Measurements from ENCODE around the gene VCP. TPM values are rescaled to one million over a fixed set of nuclear protein-coding genes. Genes with fewer than 3 reads are reported as not detected.

Gene VCP
- total and polyA plus RNA-seq, 9 of the 15 experiments (the other 6 are each of a cell fraction or from before 2014, with no cell fraction given) = 7.1 to 257 (median 199) TPM

DNA sequence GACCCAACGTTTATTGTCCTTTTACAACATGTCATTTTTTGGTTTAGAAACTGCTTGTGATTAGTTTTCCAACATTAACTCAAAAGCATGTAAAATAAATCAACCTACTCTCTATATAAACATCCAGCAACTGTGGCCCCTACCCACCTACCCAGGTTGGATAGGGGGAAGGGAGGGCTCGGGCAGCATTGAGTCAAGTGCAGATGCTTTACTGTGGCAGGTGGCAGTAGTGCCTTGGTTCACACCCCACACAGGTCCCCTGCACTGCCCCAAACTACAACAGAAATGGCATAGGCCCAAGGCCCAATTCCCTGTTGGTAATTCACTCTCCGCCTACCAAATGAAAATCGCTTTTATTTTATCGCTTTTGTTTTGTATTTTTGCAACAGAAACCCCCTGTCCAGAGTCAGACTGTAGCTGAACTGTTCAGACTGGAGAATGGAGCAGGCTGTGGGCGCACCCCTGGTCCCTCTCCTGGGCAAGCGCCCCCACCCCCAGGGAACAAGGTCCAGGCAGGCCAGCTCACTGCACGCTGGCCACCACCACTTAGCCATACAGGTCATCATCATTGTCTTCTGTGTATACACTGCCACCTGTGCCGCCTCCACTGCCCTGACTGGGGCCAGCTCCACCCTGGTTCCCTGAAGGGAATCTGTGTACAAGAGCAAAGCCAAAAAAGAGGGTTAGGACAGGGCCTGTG is 15.7 kb downstream of the VCP start:
- H3K9me1 ChIP-seq (ENCODE audit: control insufficient read depth, insufficient read depth, low read length) = no peaks in the 10 kb centered on the region
- no peak overlapping the region for H3K4me2 ChIP-seq (ENCODE audit: insufficient read depth, low read length)
- in situ Hi-C loops (cut with MboI) = no loop called here
- no peak overlapping the region for H2AFZ ChIP-seq (ENCODE audit: low read depth, low read length)
- no peak overlapping the region for H3K4me3 ChIP-seq
- 90% methylated on average over 4 of the region's 9 CpGs for WGBS (ENCODE audit: insufficient coverage, low coverage, missing lambda C conversion rate)
- POLR2A ChIA-PET = interaction anchor here (0.8 to 3.5 kb wide), 3 partner anchors 10 to 15 kb away, joined by 3 to 14 read pairs (median 5); no protein-coding TSS in a partner anchor
- intact Hi-C loops (cut with micrococcal nuclease) = no loop called here
- TF ChIP-seq, protein P1, sequence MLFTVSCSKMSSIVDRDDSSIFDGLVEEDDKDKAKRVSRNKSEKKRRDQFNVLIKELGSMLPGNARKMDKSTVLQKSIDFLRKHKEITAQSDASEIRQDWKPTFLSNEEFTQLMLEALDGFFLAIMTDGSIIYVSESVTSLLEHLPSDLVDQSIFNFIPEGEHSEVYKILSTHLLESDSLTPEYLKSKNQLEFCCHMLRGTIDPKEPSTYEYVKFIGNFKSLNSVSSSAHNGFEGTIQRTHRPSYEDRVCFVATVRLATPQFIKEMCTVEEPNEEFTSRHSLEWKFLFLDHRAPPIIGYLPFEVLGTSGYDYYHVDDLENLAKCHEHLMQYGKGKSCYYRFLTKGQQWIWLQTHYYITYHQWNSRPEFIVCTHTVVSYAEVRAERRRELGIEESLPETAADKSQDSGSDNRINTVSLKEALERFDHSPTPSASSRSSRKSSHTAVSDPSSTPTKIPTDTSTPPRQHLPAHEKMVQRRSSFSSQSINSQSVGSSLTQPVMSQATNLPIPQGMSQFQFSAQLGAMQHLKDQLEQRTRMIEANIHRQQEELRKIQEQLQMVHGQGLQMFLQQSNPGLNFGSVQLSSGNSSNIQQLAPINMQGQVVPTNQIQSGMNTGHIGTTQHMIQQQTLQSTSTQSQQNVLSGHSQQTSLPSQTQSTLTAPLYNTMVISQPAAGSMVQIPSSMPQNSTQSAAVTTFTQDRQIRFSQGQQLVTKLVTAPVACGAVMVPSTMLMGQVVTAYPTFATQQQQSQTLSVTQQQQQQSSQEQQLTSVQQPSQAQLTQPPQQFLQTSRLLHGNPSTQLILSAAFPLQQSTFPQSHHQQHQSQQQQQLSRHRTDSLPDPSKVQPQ (CRISPR knock-in tag; IDR thresholded peaks at IDR 0.05; ENCODE audit: borderline replicate concordance) = no peak
- TF ChIP-seq PTBP1 (IDR thresholded peaks at IDR 0.05; ENCODE audit: low read depth, low read length) (no peak), RBM39 (optimal IDR thresholded peaks at IDR 0.05; ENCODE audit: low read depth, low read length) (no peak), POLR2G (IDR thresholded peaks at IDR 0.05; ENCODE audit: low read depth, low read length) (peak; percentile 36; the same call in 1 of the 2 replicates), FOXK1 (CRISPR knock-in tag; IDR thresholded peaks at IDR 0.05; ENCODE audit: borderline replicate concordance) (no peak)
- TF ChIP-seq, protein P2, sequence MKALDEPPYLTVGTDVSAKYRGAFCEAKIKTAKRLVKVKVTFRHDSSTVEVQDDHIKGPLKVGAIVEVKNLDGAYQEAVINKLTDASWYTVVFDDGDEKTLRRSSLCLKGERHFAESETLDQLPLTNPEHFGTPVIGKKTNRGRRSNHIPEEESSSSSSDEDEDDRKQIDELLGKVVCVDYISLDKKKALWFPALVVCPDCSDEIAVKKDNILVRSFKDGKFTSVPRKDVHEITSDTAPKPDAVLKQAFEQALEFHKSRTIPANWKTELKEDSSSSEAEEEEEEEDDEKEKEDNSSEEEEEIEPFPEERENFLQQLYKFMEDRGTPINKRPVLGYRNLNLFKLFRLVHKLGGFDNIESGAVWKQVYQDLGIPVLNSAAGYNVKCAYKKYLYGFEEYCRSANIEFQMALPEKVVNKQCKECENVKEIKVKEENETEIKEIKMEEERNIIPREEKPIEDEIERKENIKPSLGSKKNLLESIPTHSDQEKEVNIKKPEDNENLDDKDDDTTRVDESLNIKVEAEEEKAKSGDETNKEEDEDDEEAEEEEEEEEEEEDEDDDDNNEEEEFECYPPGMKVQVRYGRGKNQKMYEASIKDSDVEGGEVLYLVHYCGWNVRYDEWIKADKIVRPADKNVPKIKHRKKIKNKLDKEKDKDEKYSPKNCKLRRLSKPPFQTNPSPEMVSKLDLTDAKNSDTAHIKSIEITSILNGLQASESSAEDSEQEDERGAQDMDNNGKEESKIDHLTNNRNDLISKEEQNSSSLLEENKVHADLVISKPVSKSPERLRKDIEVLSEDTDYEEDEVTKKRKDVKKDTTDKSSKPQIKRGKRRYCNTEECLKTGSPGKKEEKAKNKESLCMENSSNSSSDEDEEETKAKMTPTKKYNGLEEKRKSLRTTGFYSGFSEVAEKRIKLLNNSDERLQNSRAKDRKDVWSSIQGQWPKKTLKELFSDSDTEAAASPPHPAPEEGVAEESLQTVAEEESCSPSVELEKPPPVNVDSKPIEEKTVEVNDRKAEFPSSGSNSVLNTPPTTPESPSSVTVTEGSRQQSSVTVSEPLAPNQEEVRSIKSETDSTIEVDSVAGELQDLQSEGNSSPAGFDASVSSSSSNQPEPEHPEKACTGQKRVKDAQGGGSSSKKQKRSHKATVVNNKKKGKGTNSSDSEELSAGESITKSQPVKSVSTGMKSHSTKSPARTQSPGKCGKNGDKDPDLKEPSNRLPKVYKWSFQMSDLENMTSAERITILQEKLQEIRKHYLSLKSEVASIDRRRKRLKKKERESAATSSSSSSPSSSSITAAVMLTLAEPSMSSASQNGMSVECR (CRISPR knock-in tag; IDR thresholded peaks at IDR 0.05) = no peak
- TF ChIP-seq, protein P3, sequence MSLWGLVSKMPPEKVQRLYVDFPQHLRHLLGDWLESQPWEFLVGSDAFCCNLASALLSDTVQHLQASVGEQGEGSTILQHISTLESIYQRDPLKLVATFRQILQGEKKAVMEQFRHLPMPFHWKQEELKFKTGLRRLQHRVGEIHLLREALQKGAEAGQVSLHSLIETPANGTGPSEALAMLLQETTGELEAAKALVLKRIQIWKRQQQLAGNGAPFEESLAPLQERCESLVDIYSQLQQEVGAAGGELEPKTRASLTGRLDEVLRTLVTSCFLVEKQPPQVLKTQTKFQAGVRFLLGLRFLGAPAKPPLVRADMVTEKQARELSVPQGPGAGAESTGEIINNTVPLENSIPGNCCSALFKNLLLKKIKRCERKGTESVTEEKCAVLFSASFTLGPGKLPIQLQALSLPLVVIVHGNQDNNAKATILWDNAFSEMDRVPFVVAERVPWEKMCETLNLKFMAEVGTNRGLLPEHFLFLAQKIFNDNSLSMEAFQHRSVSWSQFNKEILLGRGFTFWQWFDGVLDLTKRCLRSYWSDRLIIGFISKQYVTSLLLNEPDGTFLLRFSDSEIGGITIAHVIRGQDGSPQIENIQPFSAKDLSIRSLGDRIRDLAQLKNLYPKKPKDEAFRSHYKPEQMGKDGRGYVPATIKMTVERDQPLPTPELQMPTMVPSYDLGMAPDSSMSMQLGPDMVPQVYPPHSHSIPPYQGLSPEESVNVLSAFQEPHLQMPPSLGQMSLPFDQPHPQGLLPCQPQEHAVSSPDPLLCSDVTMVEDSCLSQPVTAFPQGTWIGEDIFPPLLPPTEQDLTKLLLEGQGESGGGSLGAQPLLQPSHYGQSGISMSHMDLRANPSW (CRISPR knock-in tag; IDR thresholded peaks at IDR 0.05) = no peak
- no peaks in the 10 kb centered on the region for H4K20me1 ChIP-seq (replicated peaks; ENCODE audit: control insufficient read depth, insufficient read depth, low read length)
- no peaks in the 10 kb centered on the region for H3K9me3 ChIP-seq (replicated peaks; ENCODE audit: control insufficient read depth, insufficient read depth, low read depth, low read length)
- H3K27ac ChIP-seq (ENCODE audit: extremely low read depth, low read depth, low read length) = no peak overlapping the region
- DNase-seq (ENCODE audit: extremely low read depth in 1 of 4, low spot score in 3 of 4) = no peak
- H3K9ac ChIP-seq (ENCODE audit: insufficient read depth in 1 of 2, low read depth in 2 of 2, low read length in 2 of 2) = no peak overlapping the region
- CTCF ChIA-PET (ENCODE audit: low intra/inter-chr PET ratio) = interaction anchor here (0.6 kb wide), 1 partner anchor 13 kb away, joined by 3 read pairs; no protein-coding TSS in a partner anchor
- H3K36me3 ChIP-seq (ENCODE audit: control insufficient read depth, insufficient read depth, low read length) = peaks cover 67% of the 10 kb centered on the region
- H3K79me2 ChIP-seq (ENCODE audit: control insufficient read depth, insufficient read depth, low read length) = no peaks in the 10 kb centered on the region
- ATAC-seq = no peak
- FAIRE-seq = no peak
- BruUV-seq (replicated peaks) = TSS peak; percentile 32
- H3K27me3 ChIP-seq (ENCODE audit: control insufficient read depth in 2 of 2, insufficient read depth in 2 of 2, low read length in 2 of 2) = no peaks in the 10 kb centered on the region
- no peaks in the 10 kb centered on the region for H3K4me1 ChIP-seq (replicated peaks in 1 of 2; ENCODE audit: control insufficient read depth in 2 of 2, insufficient read depth in 2 of 2, low read length in 2 of 2)

Measured in K562 (cell line).